ENCODE data around the gene SDK1.

The SDK1 gene

GRCh38 chr7:3979611-3980299, 678.7 kb downstream of the SDK1 start:
- DNase-seq (ENCODE audit: low read depth in 2 of 2) = no peak

- DNase-seq (ENCODE audit: low read depth in 2 of 2) = no peak
Measured at GRCh38 chr7:3980300-3980643, 679.2 kb downstream of the SDK1 start.

GRCh38 chr7:3981281-3981680, 680.2 kb downstream of the SDK1 start:
- DNase-seq (ENCODE audit: low read depth in 2 of 2) = no peak

GRCh38 chr7:3984456-3984855, 683.4 kb downstream of the SDK1 start:
- DNase-seq (ENCODE audit: low read depth in 2 of 2) = no peak

GRCh38 chr7:3986927-3987326, 685.9 kb downstream of the SDK1 start:
- DNase-seq (ENCODE audit: low read depth in 2 of 2) = no peak

GRCh38 chr7:3987426-3987927, 686.4 kb downstream of the SDK1 start:
- DNase-seq (ENCODE audit: low read depth in 2 of 2) = no peak

GRCh38 chr7:3989723-3990122, 688.7 kb downstream of the SDK1 start:
- no peak for DNase-seq (ENCODE audit: low read depth in 2 of 2)

GRCh38 chr7:3991731-3992231, 690.7 kb downstream of the SDK1 start:
- no peak for DNase-seq (ENCODE audit: low read depth in 2 of 2)

GRCh38 chr7:3992841-3993240, 691.8 kb downstream of the SDK1 start:
- DNase-seq (ENCODE audit: low read depth in 2 of 2) = no peak

- no peak for DNase-seq (ENCODE audit: low read depth in 2 of 2)
Measured at GRCh38 chr7:3994764-3995163, 693.7 kb downstream of the SDK1 start.

- no peak for DNase-seq (ENCODE audit: low read depth in 2 of 2)
Measured at GRCh38 chr7:3995187-3995586, 694.1 kb downstream of the SDK1 start.

- no peak for DNase-seq (ENCODE audit: low read depth in 2 of 2)
Measured at GRCh38 chr7:3998060-3998459, 697.0 kb downstream of the SDK1 start.

- DNase-seq (ENCODE audit: low read depth in 2 of 2) = no peak
Measured at GRCh38 chr7:4000139-4000538, 699.1 kb downstream of the SDK1 start.

- no peak for DNase-seq (ENCODE audit: low read depth in 2 of 2)
Measured at GRCh38 chr7:4000934-4001333, 699.9 kb downstream of the SDK1 start.

GRCh38 chr7:4001742-4002141, 700.7 kb downstream of the SDK1 start:
- no peak for DNase-seq (ENCODE audit: low read depth in 2 of 2)

- DNase-seq (ENCODE audit: low read depth in 2 of 2) = no peak
Measured at GRCh38 chr7:4003503-4003902, 702.5 kb downstream of the SDK1 start.

- no peak for DNase-seq (ENCODE audit: low read depth in 2 of 2)
Measured at GRCh38 chr7:4006687-4007086, 705.6 kb downstream of the SDK1 start.

GRCh38 chr7:4009211-4010060, 708.4 kb downstream of the SDK1 start:
- no peak for DNase-seq (ENCODE audit: low read depth in 2 of 2)

- DNase-seq (ENCODE audit: low read depth in 2 of 2) = no peak
Measured at GRCh38 chr7:4010061-4010605, 709.1 kb downstream of the SDK1 start.

GRCh38 chr7:4010923-4011656, 710.0 kb downstream of the SDK1 start:
- DNase-seq (ENCODE audit: low read depth in 2 of 2) = no peak

GRCh38 chr7:4013793-4014192, 712.7 kb downstream of the SDK1 start:
- DNase-seq (ENCODE audit: low read depth in 2 of 2) = no peak
